Ascending aorta (tissue), 2 donors: Measurements from ENCODE around the gene GPC3. TPM values are rescaled to one million over a fixed set of nuclear protein-coding genes. Genes with fewer than 3 reads are reported as not detected.
A peak's percentile ranks its signal among the peaks of the same experiment; 100 is the strongest.

Experiments
- DNase-seq, 2 donors: peaks; one replicate each; pipeline ENCODE4 v3.0.0-alpha.2; 2019; ENCODE audit warnings: low spot score in 2 of 2
- H3K27ac ChIP-seq, 2 donors: fragments of 200-600 bp; sonication (generic); one replicate each; pipeline ENCODE4 v1.5.1; 2016 to 2017; ENCODE audit warnings: mild to moderate bottlenecking in 1 of 2
- H3K27me3 ChIP-seq: fragments of 200-600 bp; sonication (generic); one replicate; pipeline ENCODE4 v1.5.1; 2017
- H3K36me3 ChIP-seq, 2 donors: fragments of 200-600 bp; sonication (generic); one replicate each; pipeline ENCODE4 v1.5.1; 2016
- H3K4me1 ChIP-seq, 2 donors: fragments of 200-600 bp; sonication (generic); one replicate each; pipeline ENCODE4 v1.5.1; 2016 to 2017; ENCODE audit warnings: mild to moderate bottlenecking in 1 of 2
- H3K4me3 ChIP-seq, 2 donors: fragments of 200-600 bp; sonication (generic); one replicate each; pipeline ENCODE4 v1.5.1; 2016 to 2017; ENCODE audit warnings: mild to moderate bottlenecking in 1 of 2
- H3K9me3 ChIP-seq, 2 donors: fragments of 200-600 bp; sonication (generic); one replicate each; pipeline ENCODE4 v1.5.1; 2016
- intact Hi-C: fragments of 100-400 bp; cut with DNase I; formaldehyde crosslinking; loops from one replicate; pipeline ENCODE4 v1.15.1; 2023
- total RNA-seq: library from RNA; depleted of rRNA; stranded (reverse); fragments of >200 nt; gene quantifications from one replicate; pipeline ENCODE4 v1.1.0, GENCODE V29; 2016
- TF ChIP-seq, protein P1 (sequence below), 3 experiments: fragments of 200-600 bp in 2 of 3; fragments of 450-650 bp in 1 of 3; sonication (generic) in 2 of 3; IDR thresholded peaks; one replicate each; pipeline ENCODE4 v1.5.1; 2016 to 2019; ENCODE audit warnings: antibody characterized with exemption in 3 of 3, mild to moderate bottlenecking in 1 of 3, moderate library complexity in 1 of 3

Gene GPC3
- total RNA-seq, 1 donor from 2014 or later, result 0.75 TPM

DNA sequence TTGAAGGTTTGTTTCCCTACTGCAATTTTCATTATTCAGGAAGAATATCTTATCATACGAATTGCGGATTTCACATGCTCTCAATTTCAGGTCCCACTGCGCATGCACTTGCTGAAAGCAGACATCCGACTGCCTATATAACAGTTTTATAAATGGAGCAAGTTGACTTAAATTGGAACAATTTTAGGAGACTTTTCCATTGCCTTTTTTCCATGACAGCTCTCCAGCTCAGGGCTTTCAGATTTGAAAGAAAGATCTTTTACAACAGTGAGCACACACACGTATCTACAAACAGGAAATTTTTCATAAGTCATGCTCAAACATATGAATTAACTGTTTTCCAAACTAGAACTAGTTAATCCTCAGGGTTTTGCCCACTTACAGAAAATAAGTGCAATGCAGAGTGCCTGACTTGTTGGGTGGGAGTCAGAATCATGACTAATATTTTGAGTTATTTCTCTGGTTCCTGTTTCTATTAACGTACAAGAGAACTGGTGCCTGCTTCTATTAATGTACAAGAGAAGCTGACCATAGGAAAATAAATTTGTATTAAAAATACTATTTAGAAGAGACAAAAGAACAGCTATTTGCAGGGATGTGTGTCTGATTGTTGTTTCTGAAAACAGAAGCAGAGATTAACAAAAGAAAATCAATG, 137.9 kb downstream of the GPC3 start:
- Histone ChIP-seq H3K4me3 (no peak overlapping the region), H3K27me3 (no peaks in the 10 kb centered on the region), H3K9me3 (no peaks in the 10 kb centered on the region), H3K4me1 (peaks cover 0 to 4% of the 10 kb centered on the region in 2 donors), H3K27ac (no peak overlapping the region), H3K36me3 (no peaks in the 10 kb centered on the region)
- DNase-seq, result no peak
- TF ChIP-seq, protein P1, sequence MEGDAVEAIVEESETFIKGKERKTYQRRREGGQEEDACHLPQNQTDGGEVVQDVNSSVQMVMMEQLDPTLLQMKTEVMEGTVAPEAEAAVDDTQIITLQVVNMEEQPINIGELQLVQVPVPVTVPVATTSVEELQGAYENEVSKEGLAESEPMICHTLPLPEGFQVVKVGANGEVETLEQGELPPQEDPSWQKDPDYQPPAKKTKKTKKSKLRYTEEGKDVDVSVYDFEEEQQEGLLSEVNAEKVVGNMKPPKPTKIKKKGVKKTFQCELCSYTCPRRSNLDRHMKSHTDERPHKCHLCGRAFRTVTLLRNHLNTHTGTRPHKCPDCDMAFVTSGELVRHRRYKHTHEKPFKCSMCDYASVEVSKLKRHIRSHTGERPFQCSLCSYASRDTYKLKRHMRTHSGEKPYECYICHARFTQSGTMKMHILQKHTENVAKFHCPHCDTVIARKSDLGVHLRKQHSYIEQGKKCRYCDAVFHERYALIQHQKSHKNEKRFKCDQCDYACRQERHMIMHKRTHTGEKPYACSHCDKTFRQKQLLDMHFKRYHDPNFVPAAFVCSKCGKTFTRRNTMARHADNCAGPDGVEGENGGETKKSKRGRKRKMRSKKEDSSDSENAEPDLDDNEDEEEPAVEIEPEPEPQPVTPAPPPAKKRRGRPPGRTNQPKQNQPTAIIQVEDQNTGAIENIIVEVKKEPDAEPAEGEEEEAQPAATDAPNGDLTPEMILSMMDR (IDR thresholded peaks at IDR 0.05), result no peak
- intact Hi-C loops, result no loop called here

DNA sequence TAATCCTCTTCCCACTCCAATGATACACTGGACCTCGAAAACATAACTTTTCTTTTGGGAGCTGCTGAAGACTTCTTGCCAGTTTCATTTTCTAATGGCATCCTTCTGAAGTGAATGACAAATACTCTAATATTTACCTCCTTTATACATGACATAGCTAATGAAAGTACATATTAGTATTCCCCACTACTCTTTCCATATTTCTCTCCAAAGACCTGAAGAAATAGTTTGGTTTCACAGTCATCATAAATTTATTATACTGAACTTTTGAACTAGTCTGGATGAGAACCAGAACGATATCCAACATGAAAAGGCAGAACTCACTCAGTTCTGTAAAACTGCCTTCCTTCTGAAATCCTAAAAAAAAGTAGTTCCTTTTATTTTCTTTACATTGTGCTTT, 139.1 kb downstream of the GPC3 start:
- DNase-seq, result no peak
- Histone ChIP-seq H3K27ac (no peak overlapping the region), H3K27me3 (no peaks in the 10 kb centered on the region), H3K36me3 (no peaks in the 10 kb centered on the region), H3K9me3 (no peaks in the 10 kb centered on the region), H3K4me3 (no peak overlapping the region), H3K4me1 (peaks cover 0 to 4% of the 10 kb centered on the region in 2 donors)
- intact Hi-C loops, result no loop called here
- TF ChIP-seq, protein P1 (IDR thresholded peaks at IDR 0.05), result no peak

GRCh38 chrX:133840415-133840814, 145.0 kb downstream of the GPC3 start:
- no peak for DNase-seq
- Histone ChIP-seq H3K36me3 (no peaks in the 10 kb centered on the region), H3K27ac (no peak overlapping the region), H3K27me3 (no peaks in the 10 kb centered on the region), H3K4me3 (no peak overlapping the region), H3K9me3 (no peaks in the 10 kb centered on the region), H3K4me1 (no peaks in the 10 kb centered on the region)
- TF ChIP-seq, protein P1 (IDR thresholded peaks at IDR 0.05), result no peak
- intact Hi-C loops, result no loop called here

DNA sequence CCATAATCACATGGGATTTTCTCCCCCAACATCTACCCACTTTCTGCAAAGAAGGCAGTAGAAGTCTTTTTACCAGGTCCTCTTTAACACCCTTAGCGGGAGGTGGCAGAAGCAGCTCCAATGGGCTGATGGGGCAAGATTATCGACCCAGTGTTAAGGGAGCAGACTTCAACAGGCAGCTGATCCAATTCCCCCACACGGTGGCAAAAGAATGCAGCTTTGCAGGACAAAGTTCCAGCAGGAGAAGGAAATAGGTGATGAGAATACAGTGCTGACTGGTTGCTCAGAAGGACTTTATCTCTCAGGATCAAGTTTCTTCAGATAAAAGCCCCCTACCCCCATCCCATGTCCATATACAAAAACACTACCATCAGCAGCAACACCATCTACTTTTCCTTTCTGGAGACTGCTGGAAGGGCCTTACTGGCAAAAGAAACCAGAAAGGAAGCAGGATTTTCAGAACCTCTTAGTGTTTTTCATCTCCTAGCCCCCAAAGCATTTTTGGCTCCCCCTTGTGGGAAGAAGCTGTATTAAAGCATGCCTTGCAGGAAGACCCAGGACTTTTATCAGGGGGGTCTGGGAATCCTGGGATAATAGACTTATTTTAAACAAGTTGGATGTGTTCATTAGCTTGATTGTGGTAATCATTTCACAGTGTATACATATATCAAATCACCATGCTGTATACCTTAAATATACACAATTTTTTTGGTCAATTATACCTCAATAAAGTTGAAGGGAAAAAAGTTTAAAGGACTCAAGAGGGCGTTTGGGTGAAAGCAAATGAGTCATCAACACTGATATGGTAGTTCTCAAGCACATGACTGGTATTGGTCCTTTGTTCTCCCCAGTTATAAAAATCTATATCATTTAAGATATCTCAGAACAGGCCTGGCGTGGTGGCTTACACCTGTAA, 146.4 kb downstream of the GPC3 start:
- no peak for DNase-seq
- Histone ChIP-seq H3K27ac (no peak overlapping the region), H3K36me3 (no peaks in the 10 kb centered on the region), H3K4me3 (no peak overlapping the region), H3K27me3 (no peaks in the 10 kb centered on the region), H3K4me1 (no peaks in the 10 kb centered on the region), H3K9me3 (no peaks in the 10 kb centered on the region)
- TF ChIP-seq, protein P1 (IDR thresholded peaks at IDR 0.05), result peak in 2 of 3 experiments; percentile 34 to 49
- intact Hi-C loops, result no loop called here

DNA sequence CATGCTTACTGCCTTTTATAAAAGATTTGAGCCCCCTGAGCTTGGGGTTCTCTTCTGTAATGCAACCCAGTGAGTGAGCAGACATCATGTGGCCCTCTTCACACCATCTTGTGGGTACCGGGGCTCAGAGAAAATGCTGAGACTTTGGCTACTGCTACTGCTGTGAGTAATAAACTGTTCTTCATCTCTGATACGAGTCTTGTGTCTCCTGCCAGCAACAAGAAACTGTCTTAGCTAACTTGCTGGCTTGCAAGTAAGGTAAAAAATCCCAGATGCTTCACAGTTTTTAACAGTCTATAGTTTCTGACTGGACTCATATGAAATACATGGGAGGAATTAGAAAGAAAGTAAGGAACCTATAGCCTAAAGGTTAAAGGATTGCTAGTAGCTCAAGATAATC, 148.3 kb downstream of the GPC3 start:
- Histone ChIP-seq H3K4me1 (no peaks in the 10 kb centered on the region), H3K9me3 (no peaks in the 10 kb centered on the region), H3K36me3 (no peaks in the 10 kb centered on the region), H3K4me3 (no peak overlapping the region), H3K27ac (no peak overlapping the region), H3K27me3 (no peaks in the 10 kb centered on the region)
- intact Hi-C loops, result no loop called here
- DNase-seq, result no peak
- TF ChIP-seq, protein P1 (IDR thresholded peaks at IDR 0.05), result no peak
